Urothelium cell line (cell line): ENCODE measurements around the gene ABTB1.

ENCODE experiments used
- DNase-seq: peaks from one replicate; pipeline ENCODE4 v3.0.0; 2011; ENCODE audit warnings: low spot score, mixed read lengths
- FAIRE-seq: peaks from 2 replicates; lab custom pipeline; 2011; peaks lifted over from hg19 to GRCh38; lab: Jason Lieb, UNC

ABTB1 gene

GRCh38 chr3:127716384-127716783, 43.6 kb downstream of the ABTB1 start:
- DNase-seq: no peak
- no peak for FAIRE-seq

GRCh38 chr3:127717357-127718244, 44.8 kb downstream of the ABTB1 start:
- no peak for FAIRE-seq

GRCh38 chr3:127718245-127718915, 45.6 kb downstream of the ABTB1 start:
- no peak for DNase-seq

More at GRCh38 chr3:127717357-127718244, 44.8 kb downstream of the ABTB1 start:
- no peak for DNase-seq

GRCh38 chr3:127718916-127719290, 46.2 kb downstream of the ABTB1 start:
- FAIRE-seq (no peak), DNase-seq (no peak)

More at GRCh38 chr3:127718245-127718915, 45.6 kb downstream of the ABTB1 start:
- FAIRE-seq: no peak

GRCh38 chr3:127719369-127719768, 46.6 kb downstream of the ABTB1 start:
- FAIRE-seq (no peak), DNase-seq (no peak)

GRCh38 chr3:127720161-127720823, 47.5 kb downstream of the ABTB1 start:
- no peak for FAIRE-seq
- DNase-seq: no peak

- FAIRE-seq (no peak), DNase-seq (no peak)
These were observed 48.5 kb downstream of the ABTB1 start for GRCh38 chr3:127720985-127721935.

- FAIRE-seq: no peak
These were observed 49.5 kb downstream of the ABTB1 start for GRCh38 chr3:127722091-127722784.

GRCh38 chr3:127723011-127723567, 50.3 kb downstream of the ABTB1 start:
- FAIRE-seq (no peak), DNase-seq (no peak)

More at GRCh38 chr3:127722091-127722784, 49.5 kb downstream of the ABTB1 start:
- DNase-seq: no peak

GRCh38 chr3:127726894-127727293, 54.1 kb downstream of the ABTB1 start:
- FAIRE-seq (no peak), DNase-seq (no peak)

GRCh38 chr3:127728417-127729015, 55.8 kb downstream of the ABTB1 start:
- DNase-seq: no peak
- no peak for FAIRE-seq

- FAIRE-seq (no peak), DNase-seq (no peak)
These were observed 56.9 kb downstream of the ABTB1 start for GRCh38 chr3:127729556-127730056.

GRCh38 chr3:127730171-127730570, 57.4 kb downstream of the ABTB1 start:
- FAIRE-seq (no peak), DNase-seq (no peak)
